ENCODE measurements around the gene PAX5. TPM values are rescaled to one million over a fixed set of nuclear protein-coding genes. Genes with fewer than 3 reads are reported as not detected.

PAX5 gene
- total RNA-seq, 2 donors from 2014 or later, result 0.52 TPM; not detected in 1

- WGBS, 2 donors, result 87 to 91% methylated on average over 6 of the region's 6 CpGs
- Histone ChIP-seq H3K9me3 (no peaks in the 10 kb centered on the region), H3K4me1 (no peaks in the 10 kb centered on the region), H3K27me3 (no peaks in the 10 kb centered on the region), H3K27ac (no peak overlapping the region), H3K4me3 (no peak overlapping the region), H3K36me3 (replicated peaks in 1 of 2; ENCODE audit: insufficient read depth in 1 of 2, low read depth in 2 of 2) (no peaks in the 10 kb centered on the region)
- no peak for DNase-seq
- no peak for ATAC-seq
- TF ChIP-seq POLR2A (IDR thresholded peaks at IDR 0.05), result no peak
- TF ChIP-seq CTCF (IDR thresholded peaks at IDR 0.05), result no peak
- intact Hi-C loops (cut with DNase I), result no loop called here
These were observed 133.2 kb downstream of the PAX5 start for GRCh38 chr9:36900856-36901220.

GRCh38 chr9:36900136-36900855 lies 133.8 kb downstream of the PAX5 start:
- intact Hi-C loops (cut with DNase I), result no loop called here
- ATAC-seq (no peak), DNase-seq (peak in 1 of 4 donors; percentile 14)
- no peaks in the 10 kb centered on the region for H3K9me3 ChIP-seq
- H3K4me1 ChIP-seq, result no peaks in the 10 kb centered on the region
- H3K27me3 ChIP-seq, result no peaks in the 10 kb centered on the region
- WGBS, 2 donors, result 77 to 85% methylated on average over 18 of the region's 18 CpGs
- no peak overlapping the region for H3K4me3 ChIP-seq
- TF ChIP-seq POLR2A (IDR thresholded peaks at IDR 0.05), result no peak
- no peak for TF ChIP-seq CTCF (IDR thresholded peaks at IDR 0.05)
- no peak overlapping the region for H3K27ac ChIP-seq
- H3K36me3 ChIP-seq (replicated peaks in 1 of 2; ENCODE audit: insufficient read depth in 1 of 2, low read depth in 2 of 2), result no peaks in the 10 kb centered on the region

GRCh38 chr9:36899406-36899805 lies 134.7 kb downstream of the PAX5 start:
- 80 to 85% methylated on average over 4 of the region's 4 CpGs for WGBS, 2 donors
- Histone ChIP-seq H3K4me1 (no peaks in the 10 kb centered on the region), H3K4me3 (no peak overlapping the region), H3K27me3 (no peaks in the 10 kb centered on the region), H3K27ac (no peak overlapping the region), H3K36me3 (replicated peaks in 1 of 2; ENCODE audit: insufficient read depth in 1 of 2, low read depth in 2 of 2) (no peaks in the 10 kb centered on the region), H3K9me3 (no peaks in the 10 kb centered on the region)
- no peak for DNase-seq
- intact Hi-C loops (cut with DNase I), result no loop called here
- TF ChIP-seq POLR2A (IDR thresholded peaks at IDR 0.05), result no peak
- no peak for TF ChIP-seq CTCF (IDR thresholded peaks at IDR 0.05)
- no peak for ATAC-seq

GRCh38 chr9:36898431-36899020 lies 135.5 kb downstream of the PAX5 start:
- 78% methylated on average over 18 of the region's 18 CpGs for WGBS, 2 donors
- intact Hi-C loops (cut with DNase I), result no loop called here
- H3K4me1 ChIP-seq, result no peaks in the 10 kb centered on the region
- H3K27ac ChIP-seq, result no peak overlapping the region
- no peaks in the 10 kb centered on the region for H3K36me3 ChIP-seq (replicated peaks in 1 of 2; ENCODE audit: insufficient read depth in 1 of 2, low read depth in 2 of 2)
- H3K27me3 ChIP-seq, result no peaks in the 10 kb centered on the region
- no peak overlapping the region for H3K4me3 ChIP-seq
- DNase-seq (peak in 1 of 4 donors; percentile 5), ATAC-seq (no peak)
- no peaks in the 10 kb centered on the region for H3K9me3 ChIP-seq
- no peak for TF ChIP-seq CTCF (IDR thresholded peaks at IDR 0.05)
- TF ChIP-seq POLR2A (IDR thresholded peaks at IDR 0.05), result no peak

GRCh38 chr9:36897478-36897877 lies 136.6 kb downstream of the PAX5 start:
- 23 to 32% methylated on average over 2 of the region's 2 CpGs for WGBS, 2 donors
- ATAC-seq (no peak), DNase-seq (no peak)
- H3K27me3 ChIP-seq, result no peaks in the 10 kb centered on the region
- H3K27ac ChIP-seq, result no peak overlapping the region
- no peaks in the 10 kb centered on the region for H3K4me1 ChIP-seq
- intact Hi-C loops (cut with DNase I), result no loop called here
- no peak overlapping the region for H3K4me3 ChIP-seq
- no peaks in the 10 kb centered on the region for H3K9me3 ChIP-seq
- no peaks in the 10 kb centered on the region for H3K36me3 ChIP-seq (replicated peaks in 1 of 2; ENCODE audit: insufficient read depth in 1 of 2, low read depth in 2 of 2)
- TF ChIP-seq CTCF (IDR thresholded peaks at IDR 0.05) (no peak), POLR2A (IDR thresholded peaks at IDR 0.05) (no peak)
